ENCODE results near the gene UTS2.

The UTS2 gene, protein sequence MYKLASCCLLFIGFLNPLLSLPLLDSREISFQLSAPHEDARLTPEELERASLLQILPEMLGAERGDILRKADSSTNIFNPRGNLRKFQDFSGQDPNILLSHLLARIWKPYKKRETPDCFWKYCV

DNA sequence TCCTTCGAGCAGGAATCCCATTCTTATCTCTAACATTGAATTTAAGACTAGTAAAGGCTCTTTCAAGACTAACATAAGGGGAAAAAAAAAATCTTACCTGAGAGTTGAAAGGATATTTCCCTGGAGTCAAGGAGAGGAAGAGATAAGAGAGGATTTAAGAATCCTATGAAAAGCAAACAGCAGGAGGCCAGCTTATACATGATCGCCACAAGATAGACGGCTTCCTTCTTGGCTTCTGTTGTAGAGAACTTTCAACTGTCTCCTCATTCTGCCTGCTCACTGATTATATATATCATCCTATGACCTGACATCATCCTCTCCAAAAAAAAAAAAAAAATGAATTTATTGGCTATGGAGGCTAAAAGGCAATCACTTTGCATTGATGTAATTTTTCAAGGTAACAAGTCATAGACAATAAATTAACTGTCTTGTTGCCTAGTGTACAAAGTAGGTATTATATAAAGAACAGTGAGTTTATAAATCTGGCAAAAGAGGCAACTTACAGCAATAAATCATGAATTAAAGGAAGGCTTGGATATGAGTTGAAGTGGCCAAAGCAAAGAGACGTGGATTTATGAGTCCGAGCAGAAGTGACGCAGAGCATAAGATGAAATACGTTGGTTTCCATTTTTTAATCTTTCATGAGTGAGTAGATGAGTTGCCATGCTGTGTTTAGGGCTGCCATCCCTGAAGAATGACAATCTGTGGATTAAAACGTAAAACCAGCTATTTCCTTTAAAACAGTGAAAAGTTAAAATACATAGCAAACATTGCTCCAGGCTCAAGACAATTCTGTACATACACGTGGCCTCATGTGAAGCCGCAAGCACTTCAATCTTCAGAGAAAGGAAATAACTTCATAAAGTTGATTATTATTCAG, at the start of gene UTS2:
Gene UTS2, minus strand, starts transcription at position 262 of the 880 bp plus-strand sequence. Its CDS starts 62 bp downstream, at position 200.
- DNase-seq = no peak

DNA sequence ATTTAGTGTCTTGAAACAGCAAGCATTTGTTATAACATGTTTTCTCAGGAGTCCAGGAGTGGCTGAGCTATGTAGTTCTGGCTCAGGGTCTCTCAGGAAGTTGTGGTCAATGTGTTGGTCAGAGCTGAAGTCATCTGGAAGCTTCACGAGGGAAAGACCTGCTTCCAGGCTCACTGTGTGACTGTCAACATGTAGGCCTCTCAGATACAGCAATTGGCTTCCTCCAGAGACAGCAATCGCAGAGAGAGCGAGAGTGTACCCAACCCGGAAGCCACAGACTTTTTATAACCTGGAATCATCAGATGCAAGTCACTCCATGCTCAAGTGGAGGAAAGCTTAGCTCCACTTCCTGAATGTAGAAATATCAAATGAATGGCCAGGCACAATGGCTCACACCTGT, 46.9 kb upstream of the UTS2 start:
- no peak for DNase-seq

DNA sequence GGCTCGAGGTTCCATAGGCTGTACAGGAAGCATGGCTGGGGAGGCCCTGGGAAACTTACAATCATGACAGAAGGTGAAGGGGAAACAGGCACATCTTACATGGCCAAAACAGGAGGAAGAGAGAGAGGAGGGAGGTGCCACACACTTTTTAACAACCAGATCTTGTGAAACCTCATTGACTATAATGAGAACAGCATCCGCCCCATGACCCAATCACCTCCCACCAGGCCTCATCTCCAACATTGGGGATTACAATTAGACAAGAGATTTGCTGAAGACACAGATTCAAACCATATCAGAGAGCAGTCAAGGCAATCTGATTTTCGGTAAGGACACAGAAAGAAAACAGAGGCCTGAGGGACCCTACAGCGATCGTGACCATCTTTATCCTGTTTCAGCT, 46.1 kb upstream of the UTS2 start:
- no peak for DNase-seq

DNA sequence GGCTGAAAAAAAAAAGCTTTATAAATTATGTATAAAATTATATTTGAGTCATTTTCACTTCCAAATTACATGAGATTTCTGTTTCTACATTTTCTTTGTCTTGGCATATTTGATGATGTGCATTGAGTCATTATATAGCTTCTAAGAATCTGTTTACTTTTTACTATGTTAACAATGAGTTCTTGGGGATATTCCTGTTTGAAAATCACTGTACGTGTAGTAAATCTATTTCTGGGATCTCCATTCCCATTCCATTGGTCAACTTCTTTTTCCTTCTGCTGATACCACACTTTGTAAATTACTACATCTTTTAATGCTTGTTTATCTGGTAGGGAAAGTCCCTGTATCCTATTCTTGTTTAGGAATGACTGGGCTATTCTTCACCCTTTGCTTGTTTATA, 44.1 kb upstream of the UTS2 start:
- no peak for DNase-seq

DNA sequence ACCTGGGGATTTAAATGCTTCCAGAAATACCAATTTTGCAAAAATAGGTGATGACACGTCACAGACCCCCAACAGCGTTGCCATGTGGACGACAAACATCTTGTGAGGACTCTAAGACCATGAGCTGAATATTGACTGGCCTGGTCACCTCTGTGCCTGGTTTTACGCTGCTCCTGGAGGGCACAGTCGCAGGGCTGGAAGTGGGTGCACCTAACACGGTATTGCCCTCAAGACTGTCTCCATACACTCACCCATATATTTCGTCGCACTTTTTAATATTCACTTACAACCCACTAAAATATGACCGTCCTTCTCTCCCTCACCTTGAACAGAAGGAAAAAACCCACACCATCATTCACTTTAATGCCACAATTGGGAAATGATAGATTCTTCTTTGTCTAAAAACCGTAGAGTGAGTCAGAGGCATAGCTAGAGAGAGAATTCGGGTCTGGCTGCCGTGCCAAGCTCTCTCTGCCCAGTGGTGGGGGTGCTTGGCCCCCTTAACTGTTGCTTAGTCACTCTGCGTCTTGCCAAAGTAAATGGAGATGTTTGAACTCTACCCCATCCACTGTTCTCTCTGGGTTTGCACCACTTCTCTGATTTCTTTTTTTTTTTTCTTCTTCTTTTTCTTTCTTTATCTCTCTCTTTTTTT, 40.8 kb upstream of the UTS2 start:
- no peak for DNase-seq

DNA sequence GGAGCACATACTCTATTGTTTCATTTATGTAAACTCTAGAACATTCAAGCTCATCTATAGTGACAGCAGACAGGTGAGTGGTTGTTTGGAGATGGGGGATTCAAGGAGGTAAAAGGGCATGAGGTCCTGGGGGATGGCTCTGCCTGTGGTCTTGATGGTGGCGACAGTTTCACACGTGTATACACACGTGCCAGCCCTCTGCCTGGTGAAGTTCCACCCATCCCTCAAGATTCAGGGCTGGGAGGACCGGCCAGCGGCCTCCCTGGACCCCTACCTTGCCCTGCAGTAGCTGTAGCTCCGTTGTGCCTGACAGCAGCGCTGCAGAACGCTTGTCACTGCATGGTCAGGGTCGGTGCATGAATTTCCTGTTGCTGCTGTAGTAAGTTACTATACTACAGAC, 38.9 kb upstream of the UTS2 start:
- DNase-seq = no peak

DNA sequence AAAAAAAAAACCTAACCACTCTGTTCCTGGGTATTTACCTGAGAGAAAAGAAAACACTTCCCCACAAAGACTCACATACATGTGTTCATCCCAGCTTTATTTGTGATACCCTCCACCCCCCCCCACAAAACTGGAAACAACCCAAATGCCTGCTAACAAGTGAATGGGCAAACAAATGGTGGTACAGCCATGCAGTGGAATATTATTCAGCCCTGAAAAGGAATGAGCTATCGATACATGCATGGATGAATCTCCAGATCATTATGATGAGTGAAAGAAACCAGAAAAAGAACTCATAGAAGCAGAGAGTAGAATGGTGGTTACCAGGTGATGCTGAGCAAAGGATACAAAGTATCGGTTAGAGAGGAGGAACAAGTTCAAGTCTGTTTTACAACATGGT, 38.0 kb upstream of the UTS2 start:
- no peak for DNase-seq

DNA sequence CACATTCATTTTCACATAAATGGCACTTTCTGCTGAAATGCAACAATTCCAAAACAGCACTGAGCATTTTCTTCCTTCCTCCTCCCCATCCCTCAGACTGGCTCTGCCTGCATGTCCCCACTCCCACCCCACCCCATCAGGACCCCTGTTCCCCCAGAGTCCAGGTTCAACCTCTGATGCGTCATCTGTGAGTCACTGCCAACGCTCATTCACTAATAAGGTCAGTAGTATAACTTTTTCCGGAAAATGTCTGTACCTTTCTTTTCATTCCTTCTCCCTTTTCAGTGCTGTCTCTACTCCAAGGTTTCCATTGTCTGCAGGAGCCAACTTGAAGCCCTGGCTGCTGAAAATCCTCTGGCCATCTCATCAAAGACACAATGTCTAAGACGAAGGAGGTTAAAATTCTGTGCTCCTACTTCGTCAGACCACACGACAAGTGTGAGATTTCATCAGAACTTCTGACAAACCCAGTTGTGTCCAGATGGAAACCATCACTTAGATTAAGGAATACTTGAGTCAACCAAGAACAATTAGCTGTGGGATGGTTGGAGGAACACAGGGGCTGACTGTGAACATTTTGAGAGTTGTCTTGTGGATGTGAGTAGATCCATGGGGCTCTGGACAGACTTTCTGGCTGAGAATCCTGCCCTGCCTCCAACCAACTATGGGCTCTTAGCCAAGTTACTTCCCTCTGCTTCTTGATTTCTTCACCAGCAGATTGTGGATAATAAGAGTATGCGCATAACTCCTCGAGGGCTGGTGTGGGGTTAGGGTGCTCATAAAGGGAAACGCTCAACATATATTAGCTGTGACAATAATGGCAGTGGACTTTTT, 35.6 kb upstream of the UTS2 start:
- DNase-seq = no peak

DNA sequence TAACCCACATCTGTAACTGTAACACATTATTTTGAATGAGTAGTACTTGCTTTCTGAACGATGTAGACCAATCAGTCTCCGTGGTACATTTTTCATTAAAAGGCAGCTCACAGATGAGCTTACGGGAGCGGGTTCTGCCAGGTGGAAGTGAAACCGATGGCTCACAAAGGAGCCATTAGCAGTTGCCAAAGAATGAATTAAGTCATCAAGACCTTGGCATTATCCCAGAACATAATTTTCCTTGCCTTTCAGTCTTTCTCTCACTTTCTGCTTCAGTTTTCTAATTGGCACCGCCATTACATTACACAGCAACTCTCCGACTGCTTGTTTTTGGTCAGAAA, 33.5 kb upstream of the UTS2 start:
- DNase-seq = peak; percentile 94

DNA sequence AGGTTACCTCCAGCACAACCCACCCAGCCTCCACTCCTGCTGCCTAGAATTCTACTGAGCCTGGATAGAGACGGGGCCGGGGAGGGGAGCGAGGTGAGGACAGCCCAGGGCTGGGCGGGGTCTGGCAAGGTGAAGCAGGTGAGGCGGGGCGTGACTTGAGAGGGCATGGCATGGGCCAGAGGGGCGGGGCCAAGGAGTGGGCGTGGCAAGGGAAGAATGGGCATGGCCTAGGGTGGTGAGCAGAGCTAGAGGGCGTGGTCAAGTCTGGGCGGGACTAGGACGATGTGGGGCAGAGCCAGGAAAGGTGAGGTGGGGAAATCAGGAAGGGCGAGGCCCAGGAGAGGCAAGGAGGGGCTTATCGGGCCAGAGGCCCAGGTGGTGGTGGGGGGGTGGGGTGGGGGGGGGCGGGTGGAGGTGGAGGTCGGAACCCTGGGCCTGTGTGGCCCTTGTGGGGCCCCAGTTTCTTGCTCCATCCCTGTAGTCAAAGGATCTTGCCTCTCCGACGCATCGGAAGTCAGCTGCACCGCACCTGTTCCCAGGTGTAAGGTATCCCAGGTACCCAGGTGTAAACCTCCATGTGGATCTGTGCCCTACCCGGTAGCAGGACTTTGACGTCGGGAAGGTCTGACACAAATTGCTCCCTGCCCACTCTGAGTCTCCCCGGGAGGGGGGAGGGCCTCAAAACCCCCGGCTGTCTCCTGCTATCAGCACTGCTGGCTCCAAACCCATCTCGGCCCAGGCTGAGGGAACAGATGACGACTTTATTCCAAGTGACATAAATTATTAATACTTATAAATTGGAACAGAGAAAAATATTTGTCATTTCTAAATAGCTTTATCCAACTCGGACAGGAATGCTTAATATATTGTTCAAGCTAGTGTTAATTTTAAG, 32.9 kb upstream of the UTS2 start:
- peak; percentile 69 for DNase-seq

DNA sequence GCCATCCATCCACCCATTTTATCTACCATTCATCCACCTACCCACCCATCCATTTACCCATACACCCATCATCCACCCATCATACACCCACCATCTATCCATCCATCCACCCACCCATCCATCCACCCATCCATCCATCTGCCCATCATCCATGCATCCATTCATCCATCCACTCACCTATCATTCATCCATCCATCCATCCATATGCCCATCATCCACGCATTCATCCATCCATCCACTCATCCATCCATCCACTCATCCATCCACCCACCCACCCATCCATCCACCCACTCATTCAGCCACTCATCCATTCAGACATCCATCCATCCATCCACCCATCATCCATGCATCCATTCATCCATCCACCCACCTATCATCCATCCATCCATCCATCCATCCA, 31.9 kb upstream of the UTS2 start:
- DNase-seq = no peak

DNA sequence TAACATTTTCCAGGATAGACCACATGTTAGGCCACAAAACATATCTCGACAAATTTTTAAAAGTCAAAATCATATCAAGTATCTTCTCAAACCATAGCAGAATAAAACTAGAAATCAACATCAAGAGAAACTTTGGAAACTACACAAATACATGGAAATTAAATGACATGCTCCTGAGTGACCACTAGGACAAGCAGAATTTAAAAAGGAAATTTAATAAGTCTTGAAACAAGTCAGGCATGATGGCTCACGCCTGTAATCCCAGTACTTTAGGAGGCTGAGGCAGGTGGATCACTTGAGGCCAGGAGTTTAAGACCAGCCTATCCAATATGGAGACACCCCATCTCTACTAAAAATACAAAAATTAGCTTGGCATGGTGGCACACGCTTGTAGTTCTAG, 26.4 kb upstream of the UTS2 start:
- no peak for DNase-seq

DNA sequence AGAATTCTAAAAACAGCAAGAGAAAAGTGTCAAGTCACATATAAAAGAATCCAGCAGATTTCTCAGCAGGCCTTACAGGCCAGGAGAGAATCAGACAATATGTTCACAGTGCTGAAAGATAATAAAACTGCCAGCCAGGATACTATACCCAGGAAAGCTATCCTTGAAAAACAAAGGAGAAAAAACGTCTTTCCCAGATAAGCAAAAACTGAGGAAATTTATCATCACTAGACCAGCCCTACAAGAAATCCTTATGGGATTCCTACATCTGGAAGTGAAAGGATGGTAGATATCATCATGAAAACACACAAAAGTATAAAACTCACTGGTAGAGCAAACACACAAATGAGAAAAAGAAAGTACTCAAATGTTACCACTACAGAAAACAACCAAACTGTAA, 25.2 kb upstream of the UTS2 start:
- DNase-seq = no peak

DNA sequence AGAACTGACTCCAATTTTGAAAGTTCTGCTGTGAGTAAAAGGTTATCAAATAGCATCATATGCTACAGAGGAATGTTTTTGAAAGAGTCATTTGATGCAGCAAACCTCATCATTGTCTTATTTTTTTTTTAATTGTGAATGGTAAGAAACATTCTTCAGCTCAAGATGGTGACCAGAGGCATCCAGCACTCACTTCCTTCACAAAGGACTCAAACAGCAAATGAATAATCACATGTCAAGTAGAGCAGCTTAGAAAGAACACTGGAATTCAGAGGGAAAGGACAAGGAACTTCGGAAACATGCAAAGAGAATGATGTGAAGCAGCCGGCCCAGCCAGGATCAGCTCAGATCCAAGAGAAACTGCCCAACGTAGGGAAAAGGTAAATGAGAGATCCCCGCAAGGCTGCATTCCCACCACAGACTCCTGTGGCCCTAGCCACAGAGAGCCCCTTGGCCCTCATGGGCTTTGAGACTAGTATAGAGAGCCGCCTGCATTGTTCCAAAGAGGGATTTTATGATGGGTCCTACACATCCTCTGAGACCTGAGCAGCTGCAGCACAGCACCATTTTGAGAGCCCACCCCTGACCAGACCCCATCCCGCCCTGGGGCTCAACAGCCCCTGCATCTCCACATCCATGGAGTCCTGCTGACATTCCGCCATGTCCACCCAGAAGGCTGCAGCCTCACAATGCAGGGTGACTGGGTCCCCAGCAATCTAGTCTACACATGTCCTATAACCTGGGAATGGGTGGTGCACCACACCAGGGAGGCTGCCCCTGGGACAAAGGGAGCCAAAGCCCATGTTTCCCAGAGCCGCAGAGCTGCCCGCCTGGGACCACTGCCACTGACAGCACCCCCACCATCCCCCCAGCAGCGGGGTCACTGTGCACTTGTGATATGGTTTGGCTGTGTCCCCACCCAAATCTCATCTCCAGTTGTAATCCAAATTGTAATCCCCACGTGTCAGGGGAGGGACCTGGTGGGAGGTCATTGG, 21.2 kb upstream of the UTS2 start:
- DNase-seq = no peak

DNA sequence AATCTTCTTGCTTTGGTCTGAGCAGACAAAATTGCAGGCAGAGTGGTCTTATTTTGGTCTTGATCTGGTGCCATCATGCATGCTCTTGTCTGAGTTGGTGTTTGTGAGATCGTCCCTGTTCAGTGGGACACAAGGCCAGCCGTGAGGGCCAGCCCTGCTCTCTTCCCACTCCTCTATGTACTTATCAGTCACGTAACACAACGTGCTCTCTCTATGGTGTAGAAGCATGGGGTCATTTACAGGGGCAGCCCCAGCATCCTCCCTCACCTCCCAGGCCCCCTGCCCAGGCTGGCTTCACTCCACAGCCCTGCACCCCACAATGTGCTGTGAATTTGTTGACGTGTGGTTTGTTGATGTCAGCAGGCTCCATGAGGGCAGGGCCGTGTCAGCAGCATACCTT, 18.3 kb upstream of the UTS2 start:
- no peak for DNase-seq

DNA sequence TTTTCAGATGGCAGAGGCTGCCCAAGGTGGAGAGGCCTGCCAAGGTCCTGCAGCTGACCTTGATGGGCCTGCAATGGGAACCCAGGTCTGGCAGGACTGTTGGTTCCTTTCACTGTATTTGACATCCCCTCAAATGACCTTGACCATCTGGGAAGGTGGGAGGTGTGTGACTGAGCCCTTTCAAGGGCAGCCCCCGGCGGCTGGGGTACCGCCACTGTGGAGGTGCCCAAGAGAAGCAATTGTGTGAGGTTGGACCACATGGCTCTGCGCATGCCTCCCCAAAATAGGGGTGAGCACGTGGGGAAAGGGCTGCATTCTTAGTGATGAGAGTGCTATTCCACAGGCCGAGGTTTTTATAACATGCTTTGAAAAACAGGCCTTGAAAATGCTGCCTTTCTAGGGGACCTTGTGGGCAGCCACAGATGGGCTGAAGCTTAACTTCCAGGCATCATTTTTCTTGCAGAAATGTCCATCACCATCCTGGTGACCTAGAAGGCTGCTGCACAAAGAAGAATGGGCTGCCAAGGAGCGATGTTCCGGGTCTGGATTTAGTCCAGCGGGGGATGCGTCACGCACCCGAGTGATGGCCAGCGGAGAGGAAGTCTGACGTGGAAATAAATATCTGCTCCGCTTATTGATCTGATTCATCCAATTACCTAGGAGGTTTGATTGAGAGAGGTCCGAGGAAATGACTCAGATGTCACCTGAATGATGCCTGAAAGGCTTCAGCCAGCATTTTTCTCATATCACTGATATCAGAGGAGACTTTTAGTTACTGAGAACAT, 16.5 kb upstream of the UTS2 start:
- no peak for DNase-seq

DNA sequence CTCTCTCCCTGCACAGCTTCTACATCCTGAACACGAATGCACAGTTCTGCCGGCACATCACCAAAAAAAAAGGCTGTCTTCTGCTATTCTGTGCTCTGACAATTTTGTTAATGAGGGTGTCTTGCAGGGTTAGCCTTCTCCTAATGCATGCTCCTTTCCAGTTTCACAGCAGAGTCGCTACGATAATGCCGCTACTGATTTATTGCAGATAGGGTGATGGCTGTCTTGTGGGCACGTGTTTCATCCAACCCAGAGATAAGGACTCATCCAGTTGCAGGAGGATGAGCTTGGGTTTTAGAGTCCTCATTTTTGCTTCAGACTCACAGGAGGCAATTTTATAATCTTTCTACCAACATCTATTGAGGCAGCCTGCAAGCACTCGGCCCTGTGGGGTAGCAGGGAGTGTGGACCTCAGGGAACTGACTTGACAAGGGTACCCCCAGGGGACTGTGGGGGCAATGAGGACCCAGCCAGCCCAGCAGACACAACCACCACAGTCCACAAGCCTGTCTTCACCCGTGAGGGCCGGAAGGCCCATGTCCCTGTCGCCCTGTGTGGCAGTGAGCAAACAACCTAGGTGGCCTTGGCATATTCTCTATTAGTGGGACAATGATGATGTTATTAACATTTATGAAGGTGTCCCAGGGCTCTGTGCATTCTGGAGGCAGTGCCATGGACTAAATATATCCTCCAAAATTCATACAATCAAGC, 15.4 kb upstream of the UTS2 start:
- no peak for DNase-seq

DNA sequence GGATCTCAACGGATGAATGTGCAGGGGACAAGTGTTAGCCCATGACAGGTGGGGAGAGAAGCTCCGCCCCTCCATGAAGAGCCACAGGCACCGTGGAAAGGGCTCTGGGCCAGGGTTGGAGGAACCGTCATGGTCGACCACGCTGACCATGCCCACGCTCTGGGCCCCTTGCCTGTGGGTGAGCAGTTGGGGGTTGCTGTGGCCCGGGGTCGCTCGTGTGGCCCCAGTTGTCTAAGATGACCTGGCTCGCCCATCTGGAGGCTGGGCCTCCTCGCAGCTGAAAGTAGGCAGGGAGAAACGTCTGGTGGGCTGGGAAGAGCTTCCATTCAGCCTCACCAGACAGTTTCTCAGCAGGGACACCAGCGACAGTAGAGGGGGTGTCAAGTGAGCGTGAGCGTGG, 13.1 kb upstream of the UTS2 start:
- no peak for DNase-seq

DNA sequence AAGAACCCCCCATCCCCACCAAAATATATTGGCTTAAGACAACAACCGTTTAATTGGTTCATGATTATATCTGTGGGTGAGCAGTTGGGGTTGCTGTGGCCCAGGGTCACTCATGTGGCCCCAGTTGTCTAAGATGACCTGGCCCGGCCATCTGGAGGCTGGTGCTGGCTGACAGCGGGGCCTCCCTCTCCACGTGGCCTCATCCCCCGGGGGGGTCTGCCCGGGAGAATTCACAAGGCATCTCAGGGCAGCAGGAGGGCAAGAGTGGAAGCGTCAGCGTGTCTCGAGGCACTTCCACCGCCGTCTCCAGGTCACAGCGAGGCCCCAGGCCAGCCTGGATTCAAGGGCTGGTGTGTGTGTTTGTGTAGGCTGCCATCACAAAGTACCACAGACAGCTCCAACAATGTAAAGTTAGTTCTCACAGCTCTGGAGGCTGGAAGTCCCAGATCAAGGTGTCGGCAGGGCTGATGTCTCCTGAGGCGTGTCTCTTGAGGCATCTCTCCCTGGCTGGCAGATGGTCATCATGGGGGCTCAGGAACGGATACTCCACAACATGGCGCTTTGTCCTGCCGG, 11.0 kb upstream of the UTS2 start:
- no peak for DNase-seq

All from NCI-H1105 (cell line).